GM18520 (cell line): ENCODE results near the gene RUBCN.
"Not testable (repeated sequence)": the region's sequence is repeated elsewhere in the genome, so short reads cannot be mapped to it uniquely, and the experiment has no call there.

Experiments used
- ATAC-seq: cut with Tn5 transposase; IDR thresholded peaks from one replicate; pipeline ENCODE4 v1.9.1; 2021; ENCODE audit not compliant: unreplicated experiment

RUBCN gene

GRCh38 chr3:197659144-197659543, 77.6 kb downstream of the RUBCN start:
- ATAC-seq = peak; percentile 42

GRCh38 chr3:197658706-197659105, 78.0 kb downstream of the RUBCN start:
- ATAC-seq = not testable (repeated sequence)

GRCh38 chr3:197657541-197658292, 79.0 kb downstream of the RUBCN start:
- ATAC-seq = not testable (repeated sequence)

GRCh38 chr3:197656960-197657359, 79.7 kb downstream of the RUBCN start:
- ATAC-seq = not testable (repeated sequence)

GRCh38 chr3:197656129-197656528, 80.6 kb downstream of the RUBCN start:
- ATAC-seq = not testable (repeated sequence)

GRCh38 chr3:197654998-197655330, 81.7 kb downstream of the RUBCN start:
- not testable (repeated sequence) for ATAC-seq

GRCh38 chr3:197654090-197654997, 82.4 kb downstream of the RUBCN start:
- ATAC-seq = peak; percentile 92

GRCh38 chr3:197652860-197653259, 83.8 kb downstream of the RUBCN start:
- not testable (repeated sequence) for ATAC-seq

GRCh38 chr3:197647649-197648048, 89.1 kb downstream of the RUBCN start:
- ATAC-seq = not testable (repeated sequence)

GRCh38 chr3:197647191-197647590, 89.5 kb downstream of the RUBCN start:
- not testable (repeated sequence) for ATAC-seq

GRCh38 chr3:197646294-197646693, 90.4 kb downstream of the RUBCN start:
- not testable (repeated sequence) for ATAC-seq

GRCh38 chr3:197637556-197637955, 99.1 kb downstream of the RUBCN start:
- not testable (repeated sequence) for ATAC-seq

GRCh38 chr3:197631989-197632388, 104.7 kb downstream of the RUBCN start:
- ATAC-seq = not testable (repeated sequence)

- ATAC-seq = not testable (repeated sequence)
These were observed 105.9 kb downstream of the RUBCN start for GRCh38 chr3:197630766-197631165.

GRCh38 chr3:197629286-197629685, 107.4 kb downstream of the RUBCN start:
- ATAC-seq = not testable (repeated sequence)

- ATAC-seq = peak; percentile 77
These were observed 108.8 kb downstream of the RUBCN start for GRCh38 chr3:197627772-197628523.

GRCh38 chr3:197627158-197627771, 109.4 kb downstream of the RUBCN start:
- peak; percentile 23 for ATAC-seq

- peak; percentile 9 for ATAC-seq
These were observed 110.1 kb downstream of the RUBCN start for GRCh38 chr3:197626404-197627157.

GRCh38 chr3:197621478-197621877, 115.2 kb downstream of the RUBCN start:
- not testable (repeated sequence) for ATAC-seq
